ENCODE results near the gene STS. TPM values are rescaled to one million over a fixed set of nuclear protein-coding genes. Genes with fewer than 3 reads are reported as not detected.

The STS gene
- total RNA-seq, 3 donors from 2014 or later (not counting 1 experiment from before 2014, with no cell fraction given): 2.4 to 4.6 (median 2.8) TPM

DNA sequence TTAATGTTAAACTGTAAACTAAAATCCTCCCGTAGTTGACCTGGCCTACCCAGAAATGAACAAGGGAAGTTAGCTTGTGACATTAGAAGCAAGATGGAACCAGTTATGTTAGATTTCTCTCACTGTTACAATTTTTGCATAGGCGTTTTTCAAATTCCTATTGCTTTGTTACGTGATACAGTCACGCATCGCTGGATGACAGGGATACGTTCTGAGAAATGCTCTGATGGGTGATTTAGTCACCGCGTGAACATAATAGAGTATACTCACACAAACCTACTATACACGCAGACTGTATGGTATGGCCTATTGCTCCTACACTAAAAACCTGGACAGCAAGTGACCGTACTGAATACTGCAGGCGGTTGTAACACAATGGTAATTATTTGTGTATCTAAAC lies 47.1 kb downstream of the STS start:
- DNase-seq: no peak
- Histone ChIP-seq H3K27ac (ENCODE audit: low read length) (no peak overlapping the region), H3K36me3 (ENCODE audit: control insufficient read depth, insufficient read depth, low read length) (no peaks in the 10 kb centered on the region), H3K4me1 (ENCODE audit: control insufficient read depth, insufficient read depth, low read length) (no peaks in the 10 kb centered on the region), H3K27me3 (ENCODE audit: control insufficient read depth, insufficient read depth, low read length) (no peaks in the 10 kb centered on the region), H3K9me3 (ENCODE audit: control insufficient read depth, insufficient read depth, low read length) (no peaks in the 10 kb centered on the region), H3K4me3 (ENCODE audit: low read length) (no peak overlapping the region)
- Mint-ChIP-seq H3K27ac (no peak overlapping the region), H3K9me3 (no peaks in the 10 kb centered on the region), H3K4me3 (no peak overlapping the region), H3K36me3 (no peaks in the 10 kb centered on the region), H3K4me1 (no peaks in the 10 kb centered on the region), H3K27me3 (ENCODE audit: low read depth in 2 of 2) (no peaks in the 10 kb centered on the region)
- ATAC-seq: no peak
- TF ChIP-seq, protein P1, sequence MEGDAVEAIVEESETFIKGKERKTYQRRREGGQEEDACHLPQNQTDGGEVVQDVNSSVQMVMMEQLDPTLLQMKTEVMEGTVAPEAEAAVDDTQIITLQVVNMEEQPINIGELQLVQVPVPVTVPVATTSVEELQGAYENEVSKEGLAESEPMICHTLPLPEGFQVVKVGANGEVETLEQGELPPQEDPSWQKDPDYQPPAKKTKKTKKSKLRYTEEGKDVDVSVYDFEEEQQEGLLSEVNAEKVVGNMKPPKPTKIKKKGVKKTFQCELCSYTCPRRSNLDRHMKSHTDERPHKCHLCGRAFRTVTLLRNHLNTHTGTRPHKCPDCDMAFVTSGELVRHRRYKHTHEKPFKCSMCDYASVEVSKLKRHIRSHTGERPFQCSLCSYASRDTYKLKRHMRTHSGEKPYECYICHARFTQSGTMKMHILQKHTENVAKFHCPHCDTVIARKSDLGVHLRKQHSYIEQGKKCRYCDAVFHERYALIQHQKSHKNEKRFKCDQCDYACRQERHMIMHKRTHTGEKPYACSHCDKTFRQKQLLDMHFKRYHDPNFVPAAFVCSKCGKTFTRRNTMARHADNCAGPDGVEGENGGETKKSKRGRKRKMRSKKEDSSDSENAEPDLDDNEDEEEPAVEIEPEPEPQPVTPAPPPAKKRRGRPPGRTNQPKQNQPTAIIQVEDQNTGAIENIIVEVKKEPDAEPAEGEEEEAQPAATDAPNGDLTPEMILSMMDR (IDR thresholded peaks at IDR 0.05): no peak
- WGBS (ENCODE audit: insufficient coverage): 100% methylated on average over 8 of the region's 11 CpGs
- intact Hi-C loops (cut with micrococcal nuclease): no loop called here

Other genes starting within 250 kb of the STS start
- gene PUDP, start 441 bp downstream of the STS start, total RNA-seq: 10 to 100 TPM in 1 of 3 donors, 1 to 10 TPM in 2; 5.4 to 11.4 (median 5.6) TPM

Data from natural killer cell (primary cell).